Vagina (tissue), 2 donors: Measurements from ENCODE around the gene VAV3.

Experiments used
- CTCF ChIP-seq, 3 experiments: fragments of 450-650 bp in 2 of 3; fragments of 200-600 bp in 1 of 3; sonication (generic) in 1 of 3; IDR thresholded peaks; one replicate each; pipeline ENCODE4 v1.5.1; 2017 to 2019; ENCODE audit warnings: antibody characterized with exemption in 3 of 3, mild to moderate bottlenecking in 2 of 3, moderate library complexity in 2 of 3
- POLR2AphosphoS5 ChIP-seq, 2 donors: sonication (generic); formaldehyde crosslinking; IDR thresholded peaks; one replicate each; pipeline ENCODE4 v1.9.0; 2017; ENCODE audit warnings: antibody characterized with exemption in 2 of 2, mild to moderate bottlenecking in 2 of 2, low read depth in 1 of 2; ENCODE audit not compliant: insufficient read depth in 1 of 2

GRCh38 chr1:107691540-107691939 lies 273.4 kb downstream of the VAV3 start:
- TF ChIP-seq CTCF (IDR thresholded peaks at IDR 0.05), result no peak
- peak in 1 of 2 donors; percentile 16 for TF ChIP-seq POLR2AphosphoS5 (IDR thresholded peaks at IDR 0.05; ENCODE audit: insufficient read depth in 1 of 2, low read depth in 1 of 2)
